KMS-11 (cell line): ENCODE results near the gene HACL1.

Source experiments
- H2AFZ ChIP-seq: fragments of 200-600 bp; sonication (generic); 2 replicates; pipeline ENCODE4 v1.6.1; 2016; ENCODE audit warnings: antibody characterized with exemption, mixed run types, low read depth
- H3K27ac ChIP-seq: fragments of 200-600 bp; sonication (generic); 2 replicates; pipeline ENCODE4 v1.6.1; 2016; ENCODE audit warnings: mild to moderate bottlenecking, mixed run types
- H3K27me3 ChIP-seq: fragments of 200-600 bp; sonication (generic); 2 replicates; pipeline ENCODE4 v1.6.1; 2017; ENCODE audit warnings: mild to moderate bottlenecking, low read depth, mixed run types, moderate library complexity; ENCODE audit not compliant: insufficient read depth
- H3K36me3 ChIP-seq: fragments of 200-600 bp; sonication (generic); 2 replicates; pipeline ENCODE4 v1.6.1; 2017; ENCODE audit warnings: mild to moderate bottlenecking, mixed run types; ENCODE audit not compliant: insufficient read depth
- H3K4me1 ChIP-seq: fragments of 200-600 bp; sonication (generic); 2 replicates; pipeline ENCODE4 v1.6.1; 2016; ENCODE audit warnings: mild to moderate bottlenecking, low read depth, mixed run types; ENCODE audit not compliant: poor library complexity, severe bottlenecking
- H3K4me2 ChIP-seq: fragments of 200-600 bp; sonication (generic); 2 replicates; pipeline ENCODE4 v1.7.0; 2016; ENCODE audit warnings: mild to moderate bottlenecking, mixed run types
- H3K4me3 ChIP-seq: fragments of 200-600 bp; sonication (generic); IDR thresholded peaks from 2 replicates; pipeline ENCODE4 v1.6.1; 2017; ENCODE audit warnings: low read depth, low read length, mixed read lengths; ENCODE audit not compliant: insufficient read depth
- H3K79me2 ChIP-seq: fragments of 200-600 bp; sonication (generic); 2 replicates; pipeline ENCODE4 v1.6.1; 2016; ENCODE audit warnings: low read depth, mixed run types; ENCODE audit not compliant: insufficient read depth
- H3K9ac ChIP-seq: fragments of 200-600 bp; sonication (generic); 2 replicates; pipeline ENCODE4 v1.6.1; 2016; ENCODE audit warnings: mild to moderate bottlenecking, mixed run types
- H4K20me1 ChIP-seq: fragments of 200-600 bp; sonication (generic); 2 replicates; pipeline ENCODE4 v1.6.1; 2016; ENCODE audit warnings: mild to moderate bottlenecking, mixed run types; ENCODE audit not compliant: insufficient read depth
- TF ChIP-seq, protein P1 (sequence below): fragments of 200-600 bp; sonication (generic); conservative IDR thresholded peaks from 2 replicates; pipeline ENCODE4 v1.6.1; 2017; ENCODE audit warnings: low read depth, mild to moderate bottlenecking, antibody characterized with exemption, low read length, moderate library complexity, mixed read lengths

The HACL1 gene

DNA sequence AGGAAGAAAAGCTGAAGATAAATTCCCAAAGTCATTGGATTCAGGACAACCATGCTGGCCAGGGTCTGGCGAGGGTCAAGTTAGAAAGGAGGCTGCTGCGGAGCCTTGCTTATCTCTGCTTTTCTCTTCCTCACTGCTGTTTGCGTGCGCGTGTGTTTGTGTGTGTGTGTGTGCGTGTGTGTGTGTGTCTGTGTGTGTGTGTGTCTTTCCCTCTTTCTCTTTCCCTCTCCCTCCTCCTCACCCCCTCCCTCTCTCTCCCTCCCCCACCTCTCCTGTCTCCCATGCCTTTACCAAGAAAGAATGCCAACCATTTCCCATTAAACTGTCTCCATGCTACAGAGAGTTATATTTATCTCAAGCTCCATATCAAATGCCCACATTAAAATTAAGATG, 79.8 kb downstream of the HACL1 start, which contains the start of gene COLQ:
COLQ (minus strand) TSS at position 134 of the 393 bp plus-strand sequence; CDS start at position 53, 81 bp downstream.
- no peak within 1 kb of the TSS for H2AFZ ChIP-seq
- no peaks in the 10 kb centered on the region for H3K79me2 ChIP-seq
- TF ChIP-seq, protein P1, sequence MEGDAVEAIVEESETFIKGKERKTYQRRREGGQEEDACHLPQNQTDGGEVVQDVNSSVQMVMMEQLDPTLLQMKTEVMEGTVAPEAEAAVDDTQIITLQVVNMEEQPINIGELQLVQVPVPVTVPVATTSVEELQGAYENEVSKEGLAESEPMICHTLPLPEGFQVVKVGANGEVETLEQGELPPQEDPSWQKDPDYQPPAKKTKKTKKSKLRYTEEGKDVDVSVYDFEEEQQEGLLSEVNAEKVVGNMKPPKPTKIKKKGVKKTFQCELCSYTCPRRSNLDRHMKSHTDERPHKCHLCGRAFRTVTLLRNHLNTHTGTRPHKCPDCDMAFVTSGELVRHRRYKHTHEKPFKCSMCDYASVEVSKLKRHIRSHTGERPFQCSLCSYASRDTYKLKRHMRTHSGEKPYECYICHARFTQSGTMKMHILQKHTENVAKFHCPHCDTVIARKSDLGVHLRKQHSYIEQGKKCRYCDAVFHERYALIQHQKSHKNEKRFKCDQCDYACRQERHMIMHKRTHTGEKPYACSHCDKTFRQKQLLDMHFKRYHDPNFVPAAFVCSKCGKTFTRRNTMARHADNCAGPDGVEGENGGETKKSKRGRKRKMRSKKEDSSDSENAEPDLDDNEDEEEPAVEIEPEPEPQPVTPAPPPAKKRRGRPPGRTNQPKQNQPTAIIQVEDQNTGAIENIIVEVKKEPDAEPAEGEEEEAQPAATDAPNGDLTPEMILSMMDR: no peak
- H3K9ac ChIP-seq: no peak within 1 kb of the TSS
- no peaks in the 10 kb centered on the region for H3K4me1 ChIP-seq
- no peaks in the 10 kb centered on the region for H3K27me3 ChIP-seq
- no peak within 1 kb of the TSS for H3K4me2 ChIP-seq
- no peaks in the 10 kb centered on the region for H4K20me1 ChIP-seq
- no peak within 1 kb of the TSS for H3K27ac ChIP-seq
- no peak within 1 kb of the TSS for H3K4me3 ChIP-seq
- H3K36me3 ChIP-seq: no peaks in the 10 kb centered on the region

DNA sequence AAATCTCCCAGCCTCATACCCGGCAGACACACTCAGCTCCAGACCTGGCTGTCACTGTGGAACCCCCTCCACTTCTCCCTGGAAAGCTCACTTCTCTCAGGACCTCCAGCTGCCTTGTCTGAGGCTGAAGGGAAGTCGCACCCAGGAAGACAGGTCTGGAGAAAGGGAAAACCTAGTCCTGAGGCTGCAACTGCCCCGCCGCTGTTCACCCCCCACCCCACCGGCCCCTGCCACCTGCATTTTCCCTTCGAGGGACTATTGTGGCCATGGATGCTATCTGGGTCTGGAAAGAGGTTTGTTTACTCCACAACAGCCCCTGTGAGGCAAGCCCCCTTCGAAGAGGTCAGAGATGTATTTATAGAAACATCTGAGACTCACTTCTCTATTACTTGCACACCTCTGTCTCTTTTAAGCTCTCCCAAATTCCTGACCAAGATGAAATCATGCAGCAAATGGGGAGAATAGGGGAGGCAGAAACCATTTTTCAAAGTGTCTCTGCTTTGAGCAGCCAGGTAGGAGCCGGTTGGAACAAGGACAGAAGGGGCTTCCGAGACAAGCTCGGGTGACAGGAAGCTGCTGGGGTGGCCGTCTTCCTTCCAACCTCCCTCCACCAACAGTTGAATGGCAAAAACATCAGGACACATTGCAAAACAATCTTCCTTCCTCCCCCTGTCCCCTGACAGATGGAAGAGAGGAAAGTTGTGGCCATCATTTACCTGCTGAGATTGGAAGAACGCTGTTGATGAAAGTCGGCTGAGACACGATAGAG, 80.4 kb downstream of the HACL1 start:
- H3K9ac ChIP-seq: no peak overlapping the region
- no peak overlapping the region for H3K4me3 ChIP-seq
- no peaks in the 10 kb centered on the region for H3K4me1 ChIP-seq
- H3K79me2 ChIP-seq: no peaks in the 10 kb centered on the region
- H3K27ac ChIP-seq: no peak overlapping the region
- H4K20me1 ChIP-seq: no peaks in the 10 kb centered on the region
- TF ChIP-seq, protein P1: no peak
- no peak overlapping the region for H2AFZ ChIP-seq
- H3K27me3 ChIP-seq: no peaks in the 10 kb centered on the region
- no peak overlapping the region for H3K4me2 ChIP-seq
- H3K36me3 ChIP-seq: no peaks in the 10 kb centered on the region

DNA sequence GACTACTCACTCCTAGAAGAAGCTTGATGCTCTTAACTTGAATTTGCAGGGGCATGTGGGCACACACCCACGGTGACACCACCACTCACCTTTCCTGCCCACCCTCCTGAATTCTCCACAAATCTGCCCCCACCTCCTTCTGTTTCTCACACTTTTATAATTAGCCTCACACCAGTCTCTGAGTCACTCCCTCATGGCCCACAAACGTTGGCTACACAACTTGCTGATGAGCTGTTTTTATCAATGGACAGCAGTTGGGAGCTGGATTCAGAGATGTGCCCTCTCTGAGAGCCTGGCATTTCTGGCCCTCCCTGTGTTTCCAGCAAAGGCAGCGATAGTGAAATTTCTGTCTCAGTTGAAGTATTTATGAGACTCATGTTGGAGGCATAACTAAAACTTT, 81.2 kb downstream of the HACL1 start:
- TF ChIP-seq, protein P1: no peak

DNA sequence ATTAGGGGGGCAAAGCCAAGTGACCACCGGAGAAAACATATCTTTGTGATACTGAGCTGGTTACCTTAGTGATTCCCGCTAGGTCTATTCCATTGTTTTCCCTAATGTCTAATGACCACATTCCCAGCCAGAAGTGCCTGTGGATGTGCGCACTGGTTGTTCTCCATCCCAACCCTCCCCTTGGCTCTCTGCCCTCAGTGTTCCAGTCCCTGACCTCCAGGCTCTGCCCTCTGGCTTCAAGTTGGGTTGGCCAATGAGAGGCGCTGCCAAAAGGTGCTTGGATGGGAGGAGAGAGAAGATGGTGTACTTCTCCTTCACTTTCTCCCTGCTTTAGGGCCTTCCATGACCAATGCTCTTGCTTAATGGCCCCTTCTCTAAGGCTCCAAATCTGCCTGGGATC, 82.3 kb downstream of the HACL1 start:
- no peak overlapping the region for H3K4me2 ChIP-seq

More for the DNA sequence above, 81.2 kb downstream of the HACL1 start:
- H3K27me3 ChIP-seq: no peaks in the 10 kb centered on the region
- no peaks in the 10 kb centered on the region for H3K79me2 ChIP-seq
- H3K4me1 ChIP-seq: no peaks in the 10 kb centered on the region
- no peaks in the 10 kb centered on the region for H4K20me1 ChIP-seq
- H3K36me3 ChIP-seq: no peaks in the 10 kb centered on the region
- no peak overlapping the region for H2AFZ ChIP-seq
- no peak overlapping the region for H3K9ac ChIP-seq
- no peak overlapping the region for H3K4me2 ChIP-seq
- H3K27ac ChIP-seq: no peak overlapping the region
- no peak overlapping the region for H3K4me3 ChIP-seq

More for the DNA sequence above, 82.3 kb downstream of the HACL1 start:
- Histone ChIP-seq H3K36me3 (no peaks in the 10 kb centered on the region), H3K27me3 (no peaks in the 10 kb centered on the region), H4K20me1 (no peaks in the 10 kb centered on the region), H3K4me1 (no peaks in the 10 kb centered on the region), H3K79me2 (no peaks in the 10 kb centered on the region), H2AFZ (no peak overlapping the region), H3K9ac (no peak overlapping the region), H3K4me3 (no peak overlapping the region), H3K27ac (no peak overlapping the region)
- TF ChIP-seq, protein P1: no peak
